Endodermal cell (in vitro differentiated cells): ENCODE results near the gene NNAT. TPM values are rescaled to one million over a fixed set of nuclear protein-coding genes. Genes with fewer than 3 reads are reported as not detected.

Experiments
- DNase-seq: peaks from one replicate; pipeline ENCODE4 v3.0.0-alpha.2; 2017
- H3K27ac ChIP-seq: 2 replicates; pipeline ENCODE4 v1.5.1; 2013; ENCODE audit warnings: mild to moderate bottlenecking, low read depth, low read length, moderate library complexity
- H3K27me3 ChIP-seq: 2 replicates; pipeline ENCODE4 v1.6.1; 2013; ENCODE audit warnings: mild to moderate bottlenecking, low read length, moderate library complexity; ENCODE audit not compliant: insufficient read depth, control insufficient read depth, poor library complexity, severe bottlenecking
- H3K36me3 ChIP-seq: 2 replicates; pipeline ENCODE4 v1.7.0; 2013; ENCODE audit warnings: mild to moderate bottlenecking, low read length, moderate library complexity; ENCODE audit not compliant: control insufficient read depth, insufficient read depth
- H3K4me1 ChIP-seq: one replicate; pipeline ENCODE4 v1.7.0; 2013; ENCODE audit warnings: low read length; ENCODE audit not compliant: control insufficient read depth, insufficient read depth
- H3K4me3 ChIP-seq: 2 replicates; pipeline ENCODE4 v1.5.1; 2013; ENCODE audit warnings: mild to moderate bottlenecking, low read length, moderate library complexity
- H3K9ac ChIP-seq: 2 replicates; pipeline ENCODE4 v1.6.1; 2013; ENCODE audit warnings: mild to moderate bottlenecking, low read length, moderate library complexity; ENCODE audit not compliant: poor library complexity, severe bottlenecking; ENCODE audit errors: extremely low read depth
- H3K9me3 ChIP-seq: 2 replicates; pipeline ENCODE4 v1.6.1; 2013; ENCODE audit warnings: mild to moderate bottlenecking, low read length, moderate library complexity; ENCODE audit not compliant: control insufficient read depth
- H3K27ac Mint-ChIP-seq: 2 replicates; pipeline ENCODE4 v1.8.0; 2020; ENCODE audit warnings: mixed read lengths
- H3K27me3 Mint-ChIP-seq: 2 replicates; pipeline ENCODE4 v1.8.0; 2021; ENCODE audit warnings: mild to moderate bottlenecking, mixed read lengths; ENCODE audit not compliant: insufficient read depth
- H3K36me3 Mint-ChIP-seq: 2 replicates; pipeline ENCODE4 v1.8.0; 2020; ENCODE audit warnings: low read depth, mixed read lengths
- H3K4me1 Mint-ChIP-seq: 2 replicates; pipeline ENCODE4 v1.8.0; 2020; ENCODE audit warnings: mixed read lengths
- H3K4me3 Mint-ChIP-seq: 2 replicates; pipeline ENCODE4 v1.8.0; 2020; ENCODE audit warnings: mild to moderate bottlenecking, moderate library complexity, mixed read lengths
- H3K9me3 Mint-ChIP-seq: 2 replicates; pipeline ENCODE4 v1.8.0; 2020; ENCODE audit warnings: mild to moderate bottlenecking, mixed read lengths
- CTCF ChIP-seq: fragments of 200-600 bp; sonication (generic); conservative IDR thresholded peaks from 2 replicates; pipeline ENCODE4 v1.5.0; 2021; ENCODE audit warnings: antibody characterized with exemption, mild to moderate bottlenecking
- WGBS, 2 experiments: methylation state at CpG; one replicate each; pipeline versions ENCODE4 v1.1.5 to v1.1.7; 2013; ENCODE audit warnings: missing lambda C conversion rate in 2 of 2, mixed read lengths in 1 of 2; ENCODE audit not compliant: insufficient coverage in 1 of 2, insufficient read length in 1 of 2; 5-methylcytosine and 5-hydroxymethylcytosine counted together
- total RNA-seq, 2 donors: library from RNA; stranded (reverse); fragmentation: NEBNext Ultra II Directional in 1 of 2; extraction: Animal tissue kit (Norgen Biotek cat#: 25700) in 1 of 2; gene quantifications; 2 replicates in 1 of 2; 3 replicates in 1 of 2; pipeline ENCODE4 v1.2.1, GENCODE V29; 2021

NNAT gene
- total RNA-seq, 2 donors from 2014 or later: 16.8 to 27.3 TPM

- DNase-seq: peak; percentile 73
- Mint-ChIP-seq H3K9me3 (no peaks in the 10 kb centered on the region), H3K27ac (no peak overlapping the region), H3K36me3 (no peaks in the 10 kb centered on the region), H3K4me1 (peaks cover 17% of the 10 kb centered on the region), H3K27me3 (peaks cover 10% of the 10 kb centered on the region), H3K4me3 (peak overlapping the region; percentile 26)
- TF ChIP-seq CTCF: no peak
- H3K27me3 ChIP-seq: no peaks in the 10 kb centered on the region
- WGBS, 2 experiments: 13 to 28% methylated on average over 1 to 12 of the region's 13 CpGs
- no peaks in the 10 kb centered on the region for H3K9me3 ChIP-seq
- H3K27ac ChIP-seq: peak overlapping the region; percentile 83
- no peak overlapping the region for H3K4me3 ChIP-seq
- no peaks in the 10 kb centered on the region for H3K36me3 ChIP-seq
- no peak overlapping the region for H3K9ac ChIP-seq
- no peaks in the 10 kb centered on the region for H3K4me1 ChIP-seq
Measured at GRCh38 chr20:37567671-37568588, 46.9 kb downstream of the NNAT start.

DNA sequence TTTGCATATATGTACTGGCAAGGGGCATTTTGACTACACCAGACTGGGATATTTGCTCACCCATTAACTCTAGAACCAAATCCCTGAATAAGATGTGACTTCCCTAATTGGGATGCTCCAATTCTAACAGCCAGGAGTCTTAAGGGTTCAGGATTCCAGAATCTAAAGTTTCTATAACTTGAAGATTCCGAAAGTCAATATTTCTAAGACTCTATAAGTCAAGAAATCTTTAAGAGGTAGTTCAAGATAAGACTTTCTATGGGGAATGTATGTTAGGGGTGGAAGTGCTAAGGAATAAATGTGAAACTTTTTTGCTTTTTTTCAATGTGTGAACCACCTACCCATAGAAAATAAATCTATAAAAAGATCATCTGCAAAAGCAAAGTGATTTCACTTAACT lies 49.4 kb downstream of the NNAT start:
- Mint-ChIP-seq H3K36me3 (no peaks in the 10 kb centered on the region), H3K4me3 (no peak overlapping the region), H3K27ac (no peak overlapping the region), H3K9me3 (no peaks in the 10 kb centered on the region), H3K27me3 (peaks cover 5% of the 10 kb centered on the region), H3K4me1 (peaks cover 14% of the 10 kb centered on the region)
- 86 to 100% methylated on average over 1 of the region's 1 CpG for WGBS, 2 experiments
- no peak for TF ChIP-seq CTCF
- no peaks in the 10 kb centered on the region for H3K9me3 ChIP-seq
- no peaks in the 10 kb centered on the region for H3K27me3 ChIP-seq
- no peak for DNase-seq
- no peak overlapping the region for H3K4me3 ChIP-seq
- no peak overlapping the region for H3K27ac ChIP-seq
- no peaks in the 10 kb centered on the region for H3K4me1 ChIP-seq
- no peak overlapping the region for H3K9ac ChIP-seq
- H3K36me3 ChIP-seq: no peaks in the 10 kb centered on the region

- no peaks in the 10 kb centered on the region for H3K27me3 ChIP-seq
- H3K36me3 Mint-ChIP-seq: no peaks in the 10 kb centered on the region
- no peaks in the 10 kb centered on the region for H3K9me3 Mint-ChIP-seq
- H3K4me1 ChIP-seq: no peaks in the 10 kb centered on the region
- 86 to 87% methylated on average over 5 to 6 of the region's 6 CpGs for WGBS, 2 experiments
- H3K4me3 Mint-ChIP-seq: no peak overlapping the region
- H3K27ac Mint-ChIP-seq: no peak overlapping the region
- no peaks in the 10 kb centered on the region for H3K36me3 ChIP-seq
- H3K4me1 Mint-ChIP-seq: peaks cover 12% of the 10 kb centered on the region
- peaks cover 3% of the 10 kb centered on the region for H3K27me3 Mint-ChIP-seq
- no peaks in the 10 kb centered on the region for H3K9me3 ChIP-seq
- TF ChIP-seq CTCF: no peak
- no peak overlapping the region for H3K4me3 ChIP-seq
- no peak overlapping the region for H3K9ac ChIP-seq
- H3K27ac ChIP-seq: no peak overlapping the region
- no peak for DNase-seq
Measured at GRCh38 chr20:37571033-37571432, 50.0 kb downstream of the NNAT start.

Other genes with a start within 250 kb of the NNAT start
- gene MANBAL, start 231.6 kb upstream of the NNAT start, total RNA-seq: 10 to 100 TPM; 44.4 to 49.9 TPM
- 100 to 1,000 TPM in 1 of 2 donors, 10 to 100 TPM in 1; 75.6 to 109 TPM for gene SRC, start 175.1 kb upstream of the NNAT start, total RNA-seq
- gene BLCAP, start 6.6 kb downstream of the NNAT start, total RNA-seq: 10 to 100 TPM; 32.5 to 56.5 TPM
- gene CTNNBL1, start 172.8 kb downstream of the NNAT start, total RNA-seq: 10 to 100 TPM; 68.6 to 68.7 TPM